ENCODE measurements around the gene PRXL2C. TPM values are rescaled to one million over a fixed set of nuclear protein-coding genes. Genes with fewer than 3 reads are reported as not detected.

The PRXL2C gene
- total and polyA plus RNA-seq, 2 of the 8 experiments (the other 6 are each of a cell fraction or from before 2014, with no cell fraction given), result 2.8 to 7.3 TPM

GRCh38 chr9:96668868-96669534 lies 13.9 kb upstream of the PRXL2C start (continued):
- no peak for TF ChIP-seq CTBP2 (IDR thresholded peaks at IDR 0.05; ENCODE audit: borderline replicate concordance, insufficient read depth, insufficient read length, low read length)
- no peak for TF ChIP-seq TBP (IDR thresholded peaks at IDR 0.05; ENCODE audit: low read depth, low read length)
- no peak for TF ChIP-seq EP300 (IDR thresholded peaks at IDR 0.05; ENCODE audit: borderline replicate concordance in 1 of 2, low read depth in 2 of 2, low read length in 2 of 2)
- no peak for TF ChIP-seq CHD2 (IDR thresholded peaks at IDR 0.05; ENCODE audit: low read length)
- TF ChIP-seq SIX5 (IDR thresholded peaks at IDR 0.05; ENCODE audit: low read depth, low read length), result no peak
- no peak for TF ChIP-seq SUZ12 (IDR thresholded peaks at IDR 0.05; ENCODE audit: low read length)
